Renal cortex interstitium (tissue), 3 donors: ENCODE data around the gene DEFB131B. TPM values are rescaled to one million over a fixed set of nuclear protein-coding genes. Genes with fewer than 3 reads are reported as not detected.

Experiments
- polyA plus RNA-seq, 3 donors: library from polyadenylated mRNA; unstranded; fragments of 120-200 nt; gene quantifications; one replicate each; pipeline ENCODE4 v1.2.1, GENCODE V29; 2013; ENCODE audit not compliant: insufficient read length in 3 of 3

Gene DEFB131B
- polyA plus RNA-seq, 3 donors = 0.90 to 2.3 (median 1.6) TPM

Other genes starting within 250 kb of the DEFB131B start
- not detected for gene DEFB108B, start 45.3 kb upstream of the DEFB131B start, polyA plus RNA-seq
- gene XNDC1N, start 50.1 kb downstream of the DEFB131B start, polyA plus RNA-seq = 10 to 100 TPM in 1 of 3 donors, 1 to 10 TPM in 2; 6.6 to 10.8 (median 7.7) TPM
- 10 to 100 TPM; 41.3 to 42.7 (median 41.9) TPM for gene RNF121, start 50.6 kb downstream of the DEFB131B start, polyA plus RNA-seq
- gene IL18BP, start 120.5 kb downstream of the DEFB131B start, polyA plus RNA-seq = 10 to 100 TPM in 1 of 3 donors, 1 to 10 TPM in 2; 8.8 to 13.0 (median 9.5) TPM
- gene NUMA1, start 202.1 kb downstream of the DEFB131B start, polyA plus RNA-seq = 100 to 1,000 TPM; 251 to 339 (median 285) TPM
- 10 to 100 TPM; 25.1 to 30.4 (median 25.3) TPM for gene LRRC51, start 202.4 kb downstream of the DEFB131B start, polyA plus RNA-seq
- gene LAMTOR1, start 224.8 kb downstream of the DEFB131B start, polyA plus RNA-seq = 100 to 1,000 TPM; 115 to 126 (median 120) TPM
- not detected for gene TOMT, start 227.5 kb downstream of the DEFB131B start, polyA plus RNA-seq
- gene ANAPC15, start 234.2 kb downstream of the DEFB131B start, polyA plus RNA-seq = 10 to 100 TPM; 41.2 to 61.9 (median 57.1) TPM